Testis (tissue), 2 donors: Measurements from ENCODE around the gene RIOK2.

ENCODE experiments used
- CTCF ChIP-seq, 3 experiments: fragments of 450-650 bp in 2 of 3; fragments of 200-600 bp in 1 of 3; sonication (generic) in 1 of 3; IDR thresholded peaks; one replicate each; pipeline ENCODE4 v1.5.1; 2016 to 2019; ENCODE audit warnings: antibody characterized with exemption in 3 of 3, mild to moderate bottlenecking in 2 of 3, moderate library complexity in 1 of 3
- POLR2A ChIP-seq: fragments of 450-650 bp; IDR thresholded peaks from one replicate; pipeline ENCODE4 v1.6.1; 2017; ENCODE audit warnings: antibody characterized with exemption, mild to moderate bottlenecking, moderate library complexity

DNA sequence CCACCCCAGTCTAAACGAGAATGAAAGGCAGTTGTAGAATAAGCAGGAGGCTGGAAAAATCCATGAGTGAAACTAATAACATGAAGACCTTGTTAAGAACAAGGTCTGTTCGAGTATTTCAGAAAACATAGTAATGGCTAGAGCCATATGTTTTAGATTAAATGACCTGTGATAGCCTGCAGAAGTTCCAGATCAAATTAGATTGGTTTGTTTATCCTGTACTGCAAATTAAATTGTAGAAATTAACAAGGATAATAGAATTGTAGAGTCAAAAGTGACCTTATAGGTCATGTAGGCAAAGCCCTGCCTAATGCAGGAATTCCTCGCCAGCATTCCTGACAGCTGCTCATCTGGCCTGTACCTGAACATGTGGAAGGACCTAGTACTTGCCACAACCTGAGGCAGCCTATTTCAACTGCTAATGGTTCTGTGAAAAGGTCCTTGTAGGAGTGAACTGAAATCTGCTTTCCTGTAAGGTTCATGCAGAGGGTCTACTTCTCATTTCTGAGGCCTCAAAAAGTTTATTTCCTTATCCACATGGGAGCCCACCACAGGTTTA lies 57.8 kb downstream of the RIOK2 start:
- TF ChIP-seq POLR2A, result no peak
- no peak for TF ChIP-seq CTCF (IDR thresholded peaks at IDR 0.05)
